ENCODE measurements around the gene MAPK1IP1L.
A peak's percentile ranks its signal among the peaks of the same experiment; 100 is the strongest.
"Not testable (repeated sequence)": the region's sequence is repeated elsewhere in the genome, so short reads cannot be mapped to it uniquely, and the experiment has no call there.

Gene MAPK1IP1L

GRCh38 chr14:55051423-55052268, at the start of gene MAPK1IP1L:
Gene MAPK1IP1L (plus strand): TSS chr14:55051647. CDS start chr14:55061684, 10,037 bp downstream.
- Histone ChIP-seq H3K9ac (ENCODE audit: low read length) (peak within 1 kb of the TSS; percentile 100), H3K4me3 (ENCODE audit: low read depth, low read length) (peak within 1 kb of the TSS; percentile 98), H3K27ac (ENCODE audit: low read depth, low read length) (peak within 1 kb of the TSS; percentile 99), H3K4me1 (ENCODE audit: control insufficient read depth, insufficient read depth, low read length) (peaks cover 20% of the 10 kb centered on the region), H3K9me3 (ENCODE audit: control insufficient read depth, insufficient read depth, low read depth, low read length) (no peaks in the 10 kb centered on the region), H3K36me3 (ENCODE audit: control insufficient read depth, insufficient read depth, low read length) (peaks cover 31% of the 10 kb centered on the region), H3K27me3 (ENCODE audit: control insufficient read depth, insufficient read depth, low read length) (no peaks in the 10 kb centered on the region)

- Histone ChIP-seq H3K36me3 (ENCODE audit: control insufficient read depth, insufficient read depth, low read length) (peaks cover 91% of the 10 kb centered on the region), H3K4me1 (ENCODE audit: control insufficient read depth, insufficient read depth, low read length) (no peaks in the 10 kb centered on the region)
These were observed 46.4 kb upstream of the MAPK1IP1L start for GRCh38 chr14:55005071-55005470.

GRCh38 chr14:55015006-55015405, 36.4 kb upstream of the MAPK1IP1L start:
- Histone ChIP-seq H3K9ac (ENCODE audit: low read length) (no peak overlapping the region), H3K4me3 (ENCODE audit: low read depth, low read length) (no peak overlapping the region), H3K27me3 (ENCODE audit: control insufficient read depth, insufficient read depth, low read length) (no peaks in the 10 kb centered on the region), H3K27ac (ENCODE audit: low read depth, low read length) (no peak overlapping the region), H3K4me1 (ENCODE audit: control insufficient read depth, insufficient read depth, low read length) (no peaks in the 10 kb centered on the region), H3K36me3 (ENCODE audit: control insufficient read depth, insufficient read depth, low read length) (peaks cover 75% of the 10 kb centered on the region), H3K9me3 (ENCODE audit: control insufficient read depth, insufficient read depth, low read depth, low read length) (no peaks in the 10 kb centered on the region)

More at GRCh38 chr14:55005071-55005470, 46.4 kb upstream of the MAPK1IP1L start:
- H3K27me3 ChIP-seq (ENCODE audit: control insufficient read depth, insufficient read depth, low read length) = no peaks in the 10 kb centered on the region
- no peak overlapping the region for H3K4me3 ChIP-seq (ENCODE audit: low read depth, low read length)
- no peak overlapping the region for H3K9ac ChIP-seq (ENCODE audit: low read length)
- no peak overlapping the region for H3K27ac ChIP-seq (ENCODE audit: low read depth, low read length)
- H3K9me3 ChIP-seq (ENCODE audit: control insufficient read depth, insufficient read depth, low read depth, low read length) = no peaks in the 10 kb centered on the region

GRCh38 chr14:55019968-55020554, 31.4 kb upstream of the MAPK1IP1L start:
- no peak overlapping the region for H3K4me3 ChIP-seq (ENCODE audit: low read depth, low read length)
- H3K9ac ChIP-seq (ENCODE audit: low read length) = no peak overlapping the region
- H3K27me3 ChIP-seq (ENCODE audit: control insufficient read depth, insufficient read depth, low read length) = no peaks in the 10 kb centered on the region
- peaks cover 15% of the 10 kb centered on the region for H3K4me1 ChIP-seq (ENCODE audit: control insufficient read depth, insufficient read depth, low read length)
- no peaks in the 10 kb centered on the region for H3K9me3 ChIP-seq (ENCODE audit: control insufficient read depth, insufficient read depth, low read depth, low read length)
- no peak overlapping the region for H3K27ac ChIP-seq (ENCODE audit: low read depth, low read length)
- H3K36me3 ChIP-seq (ENCODE audit: control insufficient read depth, insufficient read depth, low read length) = peaks cover 72% of the 10 kb centered on the region

GRCh38 chr14:55024365-55024764, 27.1 kb upstream of the MAPK1IP1L start:
- peaks cover 23% of the 10 kb centered on the region for H3K4me1 ChIP-seq (ENCODE audit: control insufficient read depth, insufficient read depth, low read length)
- peak overlapping the region; percentile 30; the same call in 1 of the 2 replicates for H3K4me3 ChIP-seq (ENCODE audit: low read depth, low read length)
- not testable (repeated sequence) for H3K9me3 ChIP-seq (ENCODE audit: control insufficient read depth, insufficient read depth, low read depth, low read length); H3K27me3 ChIP-seq (ENCODE audit: control insufficient read depth, insufficient read depth, low read length)
- peak overlapping the region; percentile 74 for H3K9ac ChIP-seq (ENCODE audit: low read length)
- H3K27ac ChIP-seq (ENCODE audit: low read depth, low read length) = peak overlapping the region; percentile 44; the same call in 1 of the 2 replicates
- peaks cover 40% of the 10 kb centered on the region for H3K36me3 ChIP-seq (ENCODE audit: control insufficient read depth, insufficient read depth, low read length)

- Histone ChIP-seq H3K9me3 (ENCODE audit: control insufficient read depth, insufficient read depth, low read depth, low read length) (no peaks in the 10 kb centered on the region), H3K9ac (ENCODE audit: low read length) (peak overlapping the region; percentile 97), H3K4me3 (ENCODE audit: low read depth, low read length) (peak overlapping the region; percentile 96), H3K4me1 (ENCODE audit: control insufficient read depth, insufficient read depth, low read length) (peaks cover 30% of the 10 kb centered on the region), H3K36me3 (ENCODE audit: control insufficient read depth, insufficient read depth, low read length) (peaks cover 25% of the 10 kb centered on the region), H3K27me3 (ENCODE audit: control insufficient read depth, insufficient read depth, low read length) (no peaks in the 10 kb centered on the region), H3K27ac (ENCODE audit: low read depth, low read length) (peak overlapping the region; percentile 94; the same call in 1 of the 2 replicates)
These were observed 25.5 kb upstream of the MAPK1IP1L start for GRCh38 chr14:55025948-55026347.

- Histone ChIP-seq H3K36me3 (ENCODE audit: control insufficient read depth, insufficient read depth, low read length) (peaks cover 20% of the 10 kb centered on the region), H3K9ac (ENCODE audit: low read length) (peak overlapping the region; percentile 97), H3K4me1 (ENCODE audit: control insufficient read depth, insufficient read depth, low read length) (peaks cover 33% of the 10 kb centered on the region), H3K27me3 (ENCODE audit: control insufficient read depth, insufficient read depth, low read length) (no peaks in the 10 kb centered on the region), H3K27ac (ENCODE audit: low read depth, low read length) (peak overlapping the region; percentile 94), H3K4me3 (ENCODE audit: low read depth, low read length) (peak overlapping the region; percentile 96), H3K9me3 (ENCODE audit: control insufficient read depth, insufficient read depth, low read depth, low read length) (no peaks in the 10 kb centered on the region)
These were observed 25.0 kb upstream of the MAPK1IP1L start for GRCh38 chr14:55026441-55026792.

GRCh38 chr14:55026793-55027561, 24.5 kb upstream of the MAPK1IP1L start, which contains the start of the genes SOCS4 and WDHD1:
Gene SOCS4 (plus strand): TSS chr14:55027236. CDS start chr14:55043042, 15,806 bp downstream.
Gene WDHD1 (minus strand): TSS chr14:55027099. CDS start chr14:55026787, 312 bp downstream.
- Histone ChIP-seq H3K9ac (ENCODE audit: low read length) (peak within 1 kb of the TSS; percentile 97), H3K36me3 (ENCODE audit: control insufficient read depth, insufficient read depth, low read length) (peaks cover 19% of the 10 kb centered on the region), H3K4me3 (ENCODE audit: low read depth, low read length) (peak within 1 kb of the TSS; percentile 96), H3K9me3 (ENCODE audit: control insufficient read depth, insufficient read depth, low read depth, low read length) (no peaks in the 10 kb centered on the region), H3K27ac (ENCODE audit: low read depth, low read length) (peak within 1 kb of the TSS; percentile 94), H3K27me3 (ENCODE audit: control insufficient read depth, insufficient read depth, low read length) (no peaks in the 10 kb centered on the region), H3K4me1 (ENCODE audit: control insufficient read depth, insufficient read depth, low read length) (peaks cover 34% of the 10 kb centered on the region)

- H3K4me1 ChIP-seq (ENCODE audit: control insufficient read depth, insufficient read depth, low read length) = peaks cover 33% of the 10 kb centered on the region
These were observed 23.4 kb upstream of the MAPK1IP1L start for GRCh38 chr14:55028066-55028465.

GRCh38 chr14:55028476-55028875, 23.0 kb upstream of the MAPK1IP1L start:
- Histone ChIP-seq H3K4me3 (ENCODE audit: low read depth, low read length) (peak overlapping the region; percentile 96), H3K27ac (ENCODE audit: low read depth, low read length) (no peak overlapping the region), H3K9me3 (ENCODE audit: control insufficient read depth, insufficient read depth, low read depth, low read length) (no peaks in the 10 kb centered on the region), H3K36me3 (ENCODE audit: control insufficient read depth, insufficient read depth, low read length) (peaks cover 23% of the 10 kb centered on the region), H3K27me3 (ENCODE audit: control insufficient read depth, insufficient read depth, low read length) (no peaks in the 10 kb centered on the region), H3K9ac (ENCODE audit: low read length) (peak overlapping the region; percentile 97), H3K4me1 (ENCODE audit: control insufficient read depth, insufficient read depth, low read length) (peaks cover 29% of the 10 kb centered on the region)

More at GRCh38 chr14:55028066-55028465, 23.4 kb upstream of the MAPK1IP1L start:
- Histone ChIP-seq H3K9me3 (ENCODE audit: control insufficient read depth, insufficient read depth, low read depth, low read length) (no peaks in the 10 kb centered on the region), H3K27ac (ENCODE audit: low read depth, low read length) (peak overlapping the region; percentile 94; the same call in 1 of the 2 replicates), H3K27me3 (ENCODE audit: control insufficient read depth, insufficient read depth, low read length) (no peaks in the 10 kb centered on the region), H3K36me3 (ENCODE audit: control insufficient read depth, insufficient read depth, low read length) (peaks cover 22% of the 10 kb centered on the region), H3K4me3 (ENCODE audit: low read depth, low read length) (peak overlapping the region; percentile 96), H3K9ac (ENCODE audit: low read length) (peak overlapping the region; percentile 97)
